Stimulated activated CD4-positive, alpha-beta T cell treated with anti-CD3 and anti-CD28 coated beads, TNF-alpha, amount 100 ng/mL, for 1 hour (primary cell): Measurements from ENCODE around the gene ECSIT.
"Not testable (repeated sequence)": the region's sequence is repeated elsewhere in the genome, so short reads cannot be mapped to it uniquely, and the experiment has no call there.

ENCODE experiments used
- DNase-seq, 3 donors: peaks; one replicate each; pipeline ENCODE4 v3.0.0-alpha.2; 2020; ENCODE audit warnings: low read depth in 3 of 3, low spot score in 1 of 3

ECSIT gene

DNA sequence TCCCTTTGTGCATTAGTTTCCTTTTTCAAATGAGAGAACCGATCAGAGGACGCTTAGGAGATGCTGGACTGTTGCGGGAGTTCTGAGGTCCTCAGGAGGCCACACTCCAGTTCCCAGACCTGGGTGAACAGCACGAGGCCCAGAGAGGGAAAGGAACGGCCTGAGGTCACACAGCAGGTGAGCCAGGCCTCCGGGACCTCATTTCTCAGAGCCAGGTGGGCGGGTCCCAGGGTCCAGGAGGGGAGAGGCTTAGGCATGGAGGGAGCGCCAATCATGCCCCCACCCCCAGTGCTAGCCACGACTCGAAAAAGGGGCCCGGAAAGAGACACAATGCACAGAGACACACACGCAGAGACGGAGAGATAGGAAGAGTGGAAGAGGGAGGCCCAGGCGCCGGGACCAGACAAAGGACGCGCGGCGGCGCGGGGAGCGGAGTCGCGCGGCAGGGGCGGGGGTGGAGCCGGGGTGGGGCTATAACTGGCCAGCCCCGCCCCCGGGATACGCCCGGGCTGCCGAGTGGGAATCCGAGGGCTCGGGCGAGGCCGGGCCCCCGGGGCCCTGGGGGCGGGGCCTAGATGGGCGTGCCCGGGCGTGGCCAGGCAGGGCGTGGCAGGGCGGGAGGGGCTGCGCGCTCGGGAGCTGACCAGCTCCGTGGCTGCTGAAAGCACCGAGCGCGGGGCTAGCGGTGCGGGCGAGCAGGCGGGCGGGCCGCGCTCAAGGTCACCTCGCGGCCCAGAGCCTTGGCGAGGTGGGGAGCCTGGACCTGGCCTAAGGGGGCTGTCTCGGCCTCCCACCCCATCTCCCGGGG, 49.6 kb downstream of the ECSIT start:
- DNase-seq = no peak

DNA sequence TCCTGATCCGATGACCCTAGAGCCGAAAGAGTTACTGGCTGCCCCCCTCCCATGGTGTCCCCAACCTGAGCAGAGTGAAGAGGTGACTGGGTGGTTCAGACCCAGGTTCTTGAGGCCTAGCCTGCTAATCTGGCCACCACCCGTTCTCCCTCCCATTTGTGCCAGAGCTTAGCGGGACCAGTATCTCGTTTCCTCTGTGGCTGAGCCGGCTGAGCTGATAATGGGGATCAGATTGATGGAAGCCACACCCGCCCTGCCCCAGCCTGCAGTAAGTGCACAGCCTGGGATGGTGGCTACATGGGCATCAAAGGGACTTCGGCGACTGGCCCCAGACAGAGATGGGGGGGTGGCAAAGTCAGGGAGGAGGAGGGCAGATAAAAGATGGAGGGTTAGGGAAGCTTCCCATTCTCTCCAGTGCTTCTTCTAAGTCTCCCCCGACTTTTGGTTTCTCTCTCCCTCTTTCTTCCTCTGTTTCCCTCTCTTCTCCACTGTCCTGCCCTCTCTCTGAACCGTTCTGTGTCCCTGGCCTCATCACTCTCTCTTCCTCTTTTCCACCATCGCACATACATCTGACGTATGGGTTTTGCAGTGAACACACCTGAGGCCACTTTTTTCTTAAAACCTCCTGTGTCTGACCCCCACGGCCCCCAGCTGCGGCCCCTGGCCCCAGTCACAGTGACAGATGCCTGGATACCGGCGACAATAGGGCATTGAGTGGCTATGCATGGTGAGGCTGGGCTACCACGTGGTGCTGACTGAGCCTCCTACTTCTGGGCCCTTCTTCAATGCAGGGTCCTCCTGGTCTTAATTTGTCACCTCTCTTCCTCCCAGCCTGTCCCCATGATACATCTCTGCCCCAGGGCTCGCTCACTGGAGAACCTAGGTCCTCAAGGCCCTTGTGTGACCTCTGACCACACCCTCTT, 50.5 kb downstream of the ECSIT start:
- no peak for DNase-seq

DNA sequence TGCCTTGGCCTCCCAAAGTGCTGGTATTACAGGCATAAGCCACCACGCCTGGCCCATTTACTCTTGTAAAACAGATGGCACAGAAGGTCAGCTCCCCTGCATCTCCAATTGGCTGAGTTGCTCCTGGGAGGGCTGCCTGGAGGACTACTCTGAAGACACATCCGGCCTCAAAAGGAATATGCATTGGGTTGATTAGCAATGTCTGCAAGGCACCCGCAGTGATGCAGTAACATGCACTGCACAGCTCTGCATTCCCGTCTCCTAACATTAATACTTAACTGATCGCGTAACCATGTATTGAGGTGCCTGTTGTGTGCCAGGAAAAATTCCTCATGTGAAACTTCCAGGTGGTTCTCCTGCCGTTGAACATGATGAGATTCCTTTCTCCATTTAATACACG, 53.1 kb downstream of the ECSIT start:
- no peak for DNase-seq

DNA sequence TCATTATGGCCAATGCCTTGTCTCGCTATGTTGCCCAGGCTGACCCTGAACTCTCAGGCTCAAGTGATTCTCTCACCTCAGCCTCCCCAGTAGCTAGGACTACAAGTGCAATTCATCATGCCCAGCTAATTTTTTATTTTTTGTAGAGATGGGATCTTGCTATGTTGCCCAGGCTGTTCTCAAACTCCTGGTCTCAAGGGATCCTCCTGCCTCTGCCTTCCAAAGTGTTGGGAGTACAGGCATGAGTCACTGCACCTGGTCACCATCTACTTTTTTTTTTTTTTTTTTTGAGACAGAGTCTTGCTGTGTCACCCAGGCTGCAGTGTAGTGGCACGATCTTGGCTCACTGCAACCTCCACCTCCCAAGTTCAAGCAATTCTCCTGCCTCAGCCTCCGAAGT, 53.6 kb downstream of the ECSIT start:
- not testable (repeated sequence) for DNase-seq

DNA sequence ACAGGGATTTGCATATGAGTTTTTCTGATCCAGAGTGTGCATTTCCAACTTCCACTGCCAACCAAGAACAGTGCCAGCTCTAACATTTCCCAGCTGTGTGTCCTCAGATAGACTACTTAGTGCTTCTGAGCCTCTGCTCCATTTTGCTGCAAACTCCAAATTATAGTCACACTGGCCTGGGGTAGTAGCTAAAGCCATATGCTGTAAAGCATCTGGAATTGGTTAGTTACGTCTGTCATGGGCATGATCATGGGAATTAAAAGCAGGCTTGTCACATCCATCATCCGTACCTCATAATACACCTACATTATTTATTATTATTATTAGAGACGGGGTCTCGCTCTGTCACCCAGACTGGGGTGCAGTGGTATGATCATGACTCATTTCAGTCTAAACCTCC, 55.2 kb downstream of the ECSIT start:
- no peak for DNase-seq

DNA sequence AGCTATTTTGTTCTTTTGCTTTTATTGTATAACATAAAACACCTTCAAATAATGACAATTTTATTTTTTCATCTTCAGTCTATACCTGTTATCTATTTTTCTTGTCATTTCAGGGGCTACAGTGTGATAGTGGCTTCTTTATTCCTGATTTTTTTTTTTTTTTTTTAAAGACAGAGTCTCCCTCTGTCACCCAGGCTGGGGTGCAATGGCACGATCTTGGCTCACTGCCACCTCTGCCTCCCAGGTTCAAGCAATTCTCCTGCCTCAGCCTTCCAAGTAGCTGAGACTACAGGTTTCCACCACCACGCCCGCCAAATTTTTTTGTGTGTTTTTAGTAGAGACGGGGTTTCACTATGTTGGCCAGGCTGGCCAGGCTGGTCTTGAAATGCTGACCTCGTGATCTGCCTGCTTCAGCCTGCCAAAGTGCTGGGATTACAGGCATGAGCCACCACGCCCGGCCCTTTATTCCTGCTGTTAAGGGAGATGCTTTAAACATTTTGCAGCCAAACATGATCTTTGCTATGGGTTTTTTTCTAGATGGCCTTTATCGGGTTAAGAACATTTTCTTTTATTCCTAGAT, 60.6 kb downstream of the ECSIT start:
- DNase-seq = not testable (repeated sequence)

DNA sequence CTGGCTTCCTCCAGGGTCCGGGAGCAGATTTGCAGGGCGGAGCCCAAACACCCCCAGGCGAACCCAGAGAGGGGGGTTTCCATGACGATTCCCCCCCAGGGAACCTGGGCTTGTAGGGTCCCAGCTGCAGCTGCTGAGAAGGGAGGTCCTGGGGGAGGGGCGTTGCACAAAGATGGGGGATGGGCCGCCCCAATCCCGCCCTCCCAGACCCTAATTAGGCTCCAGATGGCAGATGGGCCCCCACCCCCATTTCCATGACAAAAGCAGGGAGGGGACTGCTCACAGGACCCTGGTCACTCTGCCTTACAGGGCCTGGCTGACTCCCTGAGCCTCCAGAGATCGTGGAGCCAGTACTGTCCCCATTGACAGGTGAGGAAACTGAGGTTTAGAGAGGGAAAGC, 63.3 kb downstream of the ECSIT start:
- DNase-seq = no peak

DNA sequence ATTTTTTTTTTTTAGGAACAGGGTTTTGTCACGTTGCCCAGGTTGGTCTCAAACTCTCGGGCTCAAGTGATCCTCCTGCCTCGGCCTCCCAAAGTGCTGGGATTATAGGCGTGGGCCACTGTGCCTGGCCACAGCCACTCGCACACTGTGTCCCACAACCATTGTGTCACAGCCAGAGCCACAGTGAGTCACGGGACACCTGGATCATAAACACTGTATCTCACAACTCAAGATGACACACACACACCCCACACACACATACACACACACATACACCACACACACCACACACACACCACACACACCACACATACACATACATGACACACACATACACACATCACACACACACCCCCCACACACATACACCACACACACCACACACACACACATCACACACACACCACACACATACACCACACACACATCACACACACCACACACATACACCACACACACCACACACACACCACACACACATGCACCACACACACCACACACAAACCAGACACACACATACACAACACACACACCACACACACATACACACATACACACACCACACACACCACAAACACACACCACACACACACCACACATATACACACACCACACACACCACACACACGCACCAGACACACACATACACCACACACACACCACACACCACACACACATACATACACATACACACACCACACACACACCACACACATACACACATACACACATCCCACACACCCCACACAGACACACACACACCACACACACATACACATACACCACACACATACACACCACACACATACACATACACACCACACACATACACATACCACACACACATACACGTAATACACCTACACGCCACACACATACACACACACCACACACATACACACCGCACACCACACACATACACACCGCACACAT, 64.3 kb downstream of the ECSIT start:
- no peak for DNase-seq

DNA sequence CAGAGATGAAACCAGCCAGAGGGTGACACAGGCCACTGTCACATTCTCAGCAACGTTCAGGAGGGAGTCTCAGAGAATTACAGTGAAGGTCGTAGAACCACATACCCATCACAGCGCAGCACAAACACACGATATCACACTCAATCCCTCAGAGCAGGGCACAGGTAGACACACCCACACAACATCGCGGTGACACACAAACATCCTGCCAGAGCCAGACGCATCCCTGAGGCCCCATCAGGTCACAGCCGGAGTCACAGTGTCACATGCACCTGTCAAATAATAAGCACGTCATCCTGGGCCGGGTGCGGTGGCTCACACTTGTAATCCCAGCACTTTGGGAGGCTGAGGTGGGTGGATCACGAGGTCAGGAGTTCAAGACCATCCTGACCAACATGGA, 65.5 kb downstream of the ECSIT start:
- no peak for DNase-seq

DNA sequence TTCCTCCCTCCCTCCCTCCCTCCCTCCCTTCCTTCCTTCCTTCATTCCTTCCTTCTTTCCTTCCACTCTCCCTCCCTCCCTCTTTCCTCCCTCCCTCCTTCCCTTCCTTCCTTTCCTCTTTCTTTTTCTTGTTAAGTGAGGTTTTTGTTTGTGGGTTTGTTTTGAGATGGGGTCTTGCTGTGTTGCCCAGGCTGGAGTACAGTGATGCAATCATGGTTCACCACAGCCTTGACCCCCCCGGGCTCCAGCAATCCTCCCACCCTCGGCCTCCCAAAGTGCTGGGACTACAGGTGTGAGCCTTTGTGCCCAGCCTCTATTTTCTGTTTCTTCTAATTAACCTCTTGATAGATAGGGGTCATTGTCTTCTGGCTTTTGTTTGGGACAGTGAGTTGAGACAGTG, 67.5 kb downstream of the ECSIT start:
- DNase-seq = no peak

DNA sequence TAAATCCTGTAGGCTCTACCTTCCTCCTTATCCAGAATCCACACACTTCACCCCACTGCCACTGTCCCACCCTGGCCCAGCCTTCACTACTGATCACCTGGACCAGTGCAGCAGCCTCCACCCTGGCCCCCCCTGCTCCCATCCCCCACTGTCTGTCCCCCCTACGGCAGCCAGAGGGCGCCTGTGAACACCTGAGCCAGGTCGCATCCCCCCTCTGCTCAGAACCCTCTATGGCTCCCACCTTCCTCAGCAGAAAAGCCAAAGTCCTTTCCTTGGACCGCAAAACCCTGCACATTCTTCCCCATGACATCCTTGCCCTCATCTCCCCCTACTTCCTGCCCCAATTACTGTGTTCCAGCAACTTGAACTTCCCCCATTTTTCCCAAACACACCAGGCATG, 68.7 kb downstream of the ECSIT start:
- DNase-seq = no peak

DNA sequence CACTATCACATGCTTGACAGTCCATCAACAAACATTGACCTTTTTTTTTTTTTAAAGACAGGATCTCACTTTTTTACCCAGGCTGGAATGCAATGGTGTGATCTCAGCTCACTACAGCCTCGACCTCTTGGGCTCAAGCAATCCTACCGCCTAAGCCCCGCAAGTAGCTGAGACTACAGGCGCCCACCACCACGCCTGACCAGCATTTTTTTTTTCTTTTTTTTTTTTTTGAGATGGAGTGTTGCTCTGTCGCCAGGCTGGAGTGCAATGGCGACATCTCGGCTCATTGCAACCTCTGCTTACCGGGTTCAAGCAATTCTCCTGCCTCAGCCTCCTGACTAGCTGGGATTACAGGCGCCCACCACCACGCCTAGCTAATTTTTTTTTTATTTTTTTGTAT, 70.0 kb downstream of the ECSIT start:
- DNase-seq = not testable (repeated sequence)

DNA sequence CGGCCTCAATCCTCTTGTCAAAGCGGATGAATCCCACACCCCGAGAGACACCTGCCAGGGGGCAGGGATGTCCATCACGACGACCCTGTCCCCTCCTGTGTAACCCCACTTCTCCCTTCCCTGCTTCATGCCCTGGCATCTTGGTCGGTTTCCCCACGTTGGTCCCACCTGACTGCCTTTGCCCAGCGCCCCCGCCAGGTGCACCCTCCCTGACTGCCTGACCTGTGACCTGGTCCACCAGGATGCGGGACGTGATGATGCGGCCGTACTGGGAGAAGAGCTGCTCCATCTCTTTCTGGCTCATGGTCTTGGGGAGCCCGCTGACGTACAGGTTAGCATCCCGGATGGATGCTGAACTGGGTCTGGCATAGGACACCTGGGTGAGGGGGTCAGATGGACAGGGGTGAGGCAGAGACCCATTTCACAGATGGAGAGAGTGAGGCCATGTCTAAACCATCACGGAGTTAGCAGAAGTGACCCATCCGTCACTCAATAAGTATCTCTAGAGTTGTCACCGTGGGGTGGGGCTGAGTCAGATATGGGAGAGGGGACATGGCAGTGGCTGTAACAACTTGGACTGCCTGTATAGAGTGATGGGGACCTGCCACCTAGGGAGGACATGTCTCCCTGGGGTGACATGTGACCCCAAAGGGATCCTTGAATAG, 70.6 kb downstream of the ECSIT start:
- DNase-seq = no peak

DNA sequence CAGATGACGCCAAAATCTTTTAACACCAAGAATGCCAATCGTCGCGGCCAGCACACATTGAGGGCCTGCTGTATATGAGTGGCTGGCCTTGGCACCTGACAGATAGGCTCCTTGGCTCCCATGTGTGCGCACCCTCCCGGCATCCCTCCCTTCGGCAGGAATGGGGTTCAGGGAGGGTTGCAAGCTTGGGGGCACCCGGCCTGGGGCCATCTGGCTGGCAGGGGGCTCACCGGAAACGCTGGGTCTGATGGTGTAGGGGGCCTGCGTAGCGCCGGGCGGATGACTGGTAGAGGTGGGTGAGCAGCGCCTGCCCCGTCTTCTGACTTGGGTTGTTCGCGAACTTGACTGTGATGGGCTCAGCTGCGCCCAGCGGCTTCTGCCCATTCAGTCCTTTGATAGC, 71.1 kb downstream of the ECSIT start:
- no peak for DNase-seq

DNA sequence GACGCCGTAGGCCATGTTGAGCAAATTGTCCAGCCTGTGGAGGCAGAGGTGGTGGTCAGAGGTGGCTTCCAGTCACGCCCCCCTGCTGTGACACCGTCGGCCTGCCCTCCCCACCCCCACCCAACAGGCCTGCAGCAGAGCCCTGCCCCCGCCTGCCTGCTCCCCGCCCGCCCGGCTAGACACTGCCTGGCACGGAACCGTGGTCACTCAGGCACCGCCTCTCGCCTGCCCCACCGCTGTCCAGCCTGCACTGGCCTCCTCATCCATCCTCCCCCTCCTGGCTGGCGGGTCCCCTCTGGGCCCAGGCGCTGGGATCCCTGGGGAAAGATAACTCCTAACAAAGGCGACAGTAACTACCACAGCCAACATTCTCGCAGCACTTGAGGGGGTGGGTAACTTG, 71.8 kb downstream of the ECSIT start:
- DNase-seq = no peak

DNA sequence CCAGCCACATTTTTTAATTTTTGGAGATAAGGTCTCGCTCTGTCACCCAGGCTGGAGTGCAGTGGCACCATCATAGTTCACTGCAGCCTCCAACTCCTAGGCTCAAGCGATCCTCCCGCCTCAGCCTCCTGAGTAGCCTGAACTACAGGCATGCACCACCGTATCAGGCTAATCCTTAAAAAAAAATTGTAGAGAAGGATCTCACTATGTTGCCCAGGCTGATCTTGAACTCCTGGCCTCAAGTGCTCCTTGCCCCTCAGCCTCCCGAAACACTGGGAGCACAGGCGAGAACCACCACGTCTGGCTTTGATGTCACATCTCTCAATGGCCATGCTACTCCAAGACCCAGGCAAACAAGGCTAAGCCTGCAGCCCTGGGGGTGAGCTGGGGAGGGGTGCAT, 72.3 kb downstream of the ECSIT start:
- no peak for DNase-seq
